Trophoblast cell (in vitro differentiated cells and primary cell): ENCODE data around the gene STXBP2.

Experiments
- DNase-seq, 2 donors: peaks; one replicate each; pipeline ENCODE4 v3.0.0-alpha.2; 2016
- H2AFZ ChIP-seq: 2 replicates; pipeline ENCODE4 v1.6.1; 2013; ENCODE audit warnings: low read length, moderate library complexity, mild to moderate bottlenecking; ENCODE audit not compliant: insufficient read depth, poor library complexity
- H2AK5ac ChIP-seq: 2 replicates; pipeline ENCODE4 v1.6.1; 2013; ENCODE audit warnings: mild to moderate bottlenecking, low read length
- H2BK120ac ChIP-seq: 2 replicates; pipeline ENCODE4 v1.6.1; 2013; ENCODE audit warnings: low read length, mild to moderate bottlenecking, moderate library complexity; ENCODE audit not compliant: insufficient read depth, poor library complexity
- H2BK12ac ChIP-seq: 2 replicates; pipeline ENCODE4 v1.6.1; 2013; ENCODE audit warnings: mild to moderate bottlenecking, low read length, moderate library complexity
- H2BK5ac ChIP-seq: 2 replicates; pipeline ENCODE4 v1.6.1; 2013; ENCODE audit warnings: low read length, low read depth, moderate library complexity, mild to moderate bottlenecking; ENCODE audit not compliant: poor library complexity
- H3K14ac ChIP-seq: 2 replicates; pipeline ENCODE4 v1.6.1; 2013; ENCODE audit warnings: mild to moderate bottlenecking, low read length
- H3K18ac ChIP-seq: 2 replicates; pipeline ENCODE4 v1.6.1; 2013; ENCODE audit warnings: mild to moderate bottlenecking, low read length
- H3K23ac ChIP-seq: 2 replicates; pipeline ENCODE4 v1.6.1; 2013; ENCODE audit warnings: low read length
- H3K27ac ChIP-seq: 2 replicates; pipeline ENCODE4 v1.5.1; 2013; ENCODE audit warnings: low read depth, mild to moderate bottlenecking, inconsistent platforms, low read length, moderate library complexity
- H3K27me3 ChIP-seq: 2 replicates; pipeline ENCODE4 v1.6.1; 2013; ENCODE audit warnings: inconsistent platforms, mild to moderate bottlenecking, low read length, moderate library complexity; ENCODE audit not compliant: insufficient read depth
- H3K36me3 ChIP-seq, 2 experiments: 1 replicate in 1 of 2; 2 replicates in 1 of 2; pipeline ENCODE4 v1.6.1; 2013; ENCODE audit warnings: low read length in 2 of 2, mild to moderate bottlenecking in 2 of 2, moderate library complexity in 1 of 2; ENCODE audit not compliant: insufficient read depth in 2 of 2, control insufficient read depth in 1 of 2
- H3K4ac ChIP-seq: 2 replicates; pipeline ENCODE4 v1.6.1; 2013; ENCODE audit warnings: low read depth, mild to moderate bottlenecking, low read length, moderate library complexity
- H3K4me1 ChIP-seq, 2 experiments: 1 replicate in 1 of 2; 2 replicates in 1 of 2; pipeline ENCODE4 v1.6.1; 2013; ENCODE audit warnings: low read length in 2 of 2, mild to moderate bottlenecking in 2 of 2, moderate library complexity in 1 of 2; ENCODE audit not compliant: insufficient read depth in 2 of 2, control insufficient read depth in 1 of 2
- H3K4me2 ChIP-seq: 2 replicates; pipeline ENCODE4 v1.6.1; 2013; ENCODE audit warnings: inconsistent platforms, mild to moderate bottlenecking, low read length, moderate library complexity
- H3K4me3 ChIP-seq: 2 replicates; pipeline ENCODE4 v1.5.1; 2013; ENCODE audit warnings: mild to moderate bottlenecking, low read depth, low read length, inconsistent platforms
- H3K79me1 ChIP-seq: one replicate; pipeline ENCODE4 v1.6.1; 2013; ENCODE audit warnings: low read length
- H3K79me2 ChIP-seq: 2 replicates; pipeline ENCODE4 v1.6.1; 2013; ENCODE audit warnings: low read length, mild to moderate bottlenecking; ENCODE audit not compliant: control insufficient read depth, insufficient read depth, poor library complexity
- H3K9ac ChIP-seq: 2 replicates; pipeline ENCODE4 v1.6.1; 2013; ENCODE audit warnings: mild to moderate bottlenecking, low read length
- H3K9me3 ChIP-seq: 2 replicates; pipeline ENCODE4 v1.6.1; 2013; ENCODE audit warnings: low read depth, mild to moderate bottlenecking, control low read depth, inconsistent platforms, low read length; ENCODE audit not compliant: insufficient read depth
- H4K12ac ChIP-seq: 2 replicates; pipeline ENCODE4 v1.6.1; 2013; ENCODE audit warnings: low read depth, mild to moderate bottlenecking, low read length, moderate library complexity
- H4K8ac ChIP-seq: 2 replicates; pipeline ENCODE4 v1.6.1; 2013; ENCODE audit warnings: low read depth, mild to moderate bottlenecking, low read length, moderate library complexity
- H4K91ac ChIP-seq: one replicate; pipeline ENCODE4 v1.6.1; 2013; ENCODE audit warnings: low read depth, mild to moderate bottlenecking, low read length, moderate library complexity
- WGBS: extraction: QIAGEN DNeasy Blood & Tissue Kit; methylation state at CpG from one replicate; pipeline ENCODE4 v1.1.7; 2013; ENCODE audit warnings: missing lambda C conversion rate; ENCODE audit not compliant: insufficient read length, insufficient coverage; ENCODE audit errors: extremely low coverage; 5-methylcytosine and 5-hydroxymethylcytosine counted together

The STXBP2 gene

DNA sequence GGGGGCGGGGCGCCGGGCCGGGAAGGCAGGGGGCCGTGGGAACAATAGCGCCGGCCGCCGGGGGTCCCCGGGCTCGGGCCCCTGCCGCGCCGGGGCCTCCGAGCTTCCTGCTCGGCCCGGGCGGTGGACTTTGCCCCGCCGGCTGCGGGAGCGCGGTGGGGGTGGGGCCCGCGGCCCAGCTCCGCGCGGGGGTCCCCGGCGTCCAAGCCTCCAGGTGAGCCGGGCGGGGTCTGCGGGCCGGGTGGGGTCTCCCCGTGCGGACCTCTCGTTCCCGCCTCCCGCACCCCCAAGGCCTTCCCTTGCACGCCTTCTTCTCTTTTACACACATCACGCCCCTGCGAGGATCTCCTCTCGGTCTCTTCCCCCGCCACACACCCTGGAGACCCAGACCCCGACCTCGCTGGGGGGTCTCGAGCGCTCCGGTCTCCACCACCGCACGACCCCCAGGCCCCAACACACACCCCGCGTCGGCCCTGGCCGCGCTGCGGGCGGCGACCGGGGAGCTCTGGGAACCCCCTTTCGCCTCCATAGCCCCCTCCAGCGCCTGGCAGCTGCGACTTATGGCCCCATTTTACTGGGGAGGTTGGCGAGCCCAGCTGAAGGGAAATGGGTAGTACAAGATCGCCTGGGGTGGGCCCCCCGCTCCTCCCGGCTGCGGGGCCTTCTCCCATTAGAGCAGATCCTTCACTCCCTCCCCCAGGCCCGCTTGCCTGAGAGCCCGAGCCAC lies 40.5 kb upstream of the STXBP2 start:
- H3K27ac ChIP-seq = no peak overlapping the region
- no peak overlapping the region for H2BK12ac ChIP-seq
- H4K12ac ChIP-seq = peak overlapping the region; percentile 72
- H3K79me2 ChIP-seq = peaks cover 3% of the 10 kb centered on the region
- H4K91ac ChIP-seq = peak overlapping the region; percentile 5
- peak overlapping the region; percentile 59 for H2AK5ac ChIP-seq
- peak overlapping the region; percentile 30 for H3K18ac ChIP-seq
- H3K9me3 ChIP-seq = no peaks in the 10 kb centered on the region
- peak overlapping the region; percentile 83 for H3K4me3 ChIP-seq
- H2BK120ac ChIP-seq = peak overlapping the region; percentile 24
- H3K4me1 ChIP-seq = peaks cover 6 to 8% of the 10 kb centered on the region in 2 experiments
- H3K27me3 ChIP-seq = no peaks in the 10 kb centered on the region
- H3K4ac ChIP-seq = peak overlapping the region; percentile 70
- H3K4me2 ChIP-seq = peak overlapping the region; percentile 89
- H4K8ac ChIP-seq = peak overlapping the region; percentile 58
- peak overlapping the region; percentile 40 for H3K14ac ChIP-seq
- no peak overlapping the region for H2BK5ac ChIP-seq
- no peak for DNase-seq
- no peaks in the 10 kb centered on the region for H3K36me3 ChIP-seq
- WGBS = no CpG with 5 or more reads among the region's 70 CpGs
- no peak overlapping the region for H3K23ac ChIP-seq
- peaks cover 4% of the 10 kb centered on the region for H3K79me1 ChIP-seq
- H2AFZ ChIP-seq = peak overlapping the region; percentile 49
- peak overlapping the region; percentile 19 for H3K9ac ChIP-seq

DNA sequence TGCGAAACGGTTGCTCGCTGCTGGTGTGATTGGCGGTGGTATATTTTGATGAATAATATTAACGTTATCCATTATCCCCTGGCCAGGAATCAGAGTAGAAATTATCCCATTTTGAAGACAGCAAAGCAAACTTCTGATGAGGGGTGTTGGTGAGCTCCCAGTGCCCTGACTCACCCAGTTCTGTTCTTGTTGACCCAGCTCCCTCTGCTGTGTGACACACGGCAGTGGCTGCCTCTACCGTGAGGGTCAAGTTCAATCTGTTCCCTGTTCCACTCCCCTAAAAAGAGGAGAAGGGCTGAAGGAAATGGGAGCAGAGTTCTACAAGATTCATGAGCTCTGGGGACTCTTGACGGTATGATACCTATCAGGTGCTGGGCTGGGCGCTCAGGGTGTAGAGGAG lies 39.2 kb upstream of the STXBP2 start:
- Histone ChIP-seq H3K27ac (no peak overlapping the region), H3K36me3 (no peaks in the 10 kb centered on the region), H2BK12ac (no peak overlapping the region), H2AFZ (no peak overlapping the region), H4K12ac (no peak overlapping the region), H3K4me2 (no peak overlapping the region), H3K14ac (no peak overlapping the region), H3K79me2 (peaks cover 3% of the 10 kb centered on the region), H3K18ac (no peak overlapping the region), H2BK5ac (no peak overlapping the region), H3K4me1 (peaks cover 6 to 8% of the 10 kb centered on the region in 2 experiments), H2AK5ac (no peak overlapping the region), H2BK120ac (no peak overlapping the region), H3K4ac (no peak overlapping the region), H3K4me3 (no peak overlapping the region), H4K8ac (no peak overlapping the region), H3K23ac (no peak overlapping the region), H3K9ac (no peak overlapping the region), H3K27me3 (no peaks in the 10 kb centered on the region), H3K9me3 (no peaks in the 10 kb centered on the region), H4K91ac (no peak overlapping the region), H3K79me1 (peaks cover 4% of the 10 kb centered on the region)
- WGBS = no CpG with 5 or more reads among the region's 9 CpGs
- DNase-seq = no peak

DNA sequence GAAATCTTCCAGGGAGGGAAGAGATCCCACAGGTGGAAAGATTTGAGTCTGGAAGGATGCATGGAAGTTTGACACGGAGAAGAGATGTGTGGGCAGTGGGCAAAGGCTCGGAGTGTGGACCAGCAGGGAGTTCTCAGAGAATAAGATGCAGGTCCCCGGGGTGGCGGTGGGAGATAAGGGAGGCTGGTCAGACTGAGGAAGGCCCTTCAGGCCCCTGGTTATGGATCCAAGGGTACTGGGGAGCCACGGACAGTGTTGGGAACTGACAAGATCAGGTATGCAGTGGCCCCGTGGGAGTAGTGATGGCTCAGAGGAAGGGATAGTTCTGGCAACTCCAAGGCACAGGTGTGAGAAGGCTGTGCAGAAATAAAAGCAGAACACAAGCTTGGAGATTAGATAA lies 38.7 kb upstream of the STXBP2 start:
- H4K12ac ChIP-seq = no peak overlapping the region
- no peak overlapping the region for H3K4me3 ChIP-seq
- WGBS = no CpG with 5 or more reads among the region's 6 CpGs
- H3K4me1 ChIP-seq = peaks cover 6 to 10% of the 10 kb centered on the region in 2 experiments
- H3K36me3 ChIP-seq = no peaks in the 10 kb centered on the region
- no peak overlapping the region for H2AK5ac ChIP-seq
- no peak overlapping the region for H2BK120ac ChIP-seq
- H3K23ac ChIP-seq = no peak overlapping the region
- H3K18ac ChIP-seq = no peak overlapping the region
- H2BK12ac ChIP-seq = no peak overlapping the region
- no peak overlapping the region for H3K27ac ChIP-seq
- H3K4ac ChIP-seq = no peak overlapping the region
- no peak overlapping the region for H3K4me2 ChIP-seq
- peaks cover 3% of the 10 kb centered on the region for H3K79me2 ChIP-seq
- no peak overlapping the region for H4K8ac ChIP-seq
- no peak overlapping the region for H4K91ac ChIP-seq
- no peak overlapping the region for H2AFZ ChIP-seq
- no peaks in the 10 kb centered on the region for H3K9me3 ChIP-seq
- H3K9ac ChIP-seq = no peak overlapping the region
- H3K27me3 ChIP-seq = no peaks in the 10 kb centered on the region
- H2BK5ac ChIP-seq = no peak overlapping the region
- H3K79me1 ChIP-seq = peaks cover 4% of the 10 kb centered on the region
- H3K14ac ChIP-seq = no peak overlapping the region
- no peak for DNase-seq

DNA sequence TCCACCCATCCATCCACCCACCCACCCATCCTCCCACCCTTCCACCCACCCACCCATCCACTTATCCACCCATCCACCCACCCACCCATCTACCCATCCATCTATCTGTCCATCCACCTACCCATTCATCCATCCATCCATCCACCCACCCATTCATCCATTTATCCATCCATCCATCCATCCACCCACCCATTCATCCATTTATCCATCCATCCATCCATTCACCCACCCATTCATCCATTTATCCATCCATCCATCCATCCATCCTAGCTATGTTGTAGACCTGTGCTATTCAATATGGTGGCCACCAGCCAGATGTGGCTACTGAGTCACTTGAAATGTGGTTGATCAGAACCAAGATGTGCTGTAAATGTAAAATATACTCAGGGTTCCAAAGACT lies 36.2 kb upstream of the STXBP2 start:
- Histone ChIP-seq H4K91ac (no peak overlapping the region), H3K14ac (no peak overlapping the region), H3K79me2 (peaks cover 3% of the 10 kb centered on the region), H3K9ac (no peak overlapping the region), H3K79me1 (peaks cover 4% of the 10 kb centered on the region), H2BK12ac (no peak overlapping the region), H4K8ac (no peak overlapping the region), H3K4ac (no peak overlapping the region), H3K27me3 (no peaks in the 10 kb centered on the region), H3K4me1 (peaks cover 6 to 10% of the 10 kb centered on the region in 2 experiments), H3K4me2 (no peak overlapping the region), H3K9me3 (no peaks in the 10 kb centered on the region), H3K18ac (no peak overlapping the region), H2AFZ (no peak overlapping the region), H2BK120ac (no peak overlapping the region), H3K4me3 (no peak overlapping the region), H2AK5ac (no peak overlapping the region), H3K27ac (no peak overlapping the region), H4K12ac (no peak overlapping the region), H3K23ac (no peak overlapping the region), H2BK5ac (no peak overlapping the region), H3K36me3 (no peaks in the 10 kb centered on the region)
- DNase-seq = no peak
